Esophagus muscularis mucosa (tissue), 4 donors: ENCODE results near the gene GARIN5B. TPM values are rescaled to one million over a fixed set of nuclear protein-coding genes. Genes with fewer than 3 reads are reported as not detected.

ENCODE experiments used
- DNase-seq: peaks from one replicate; pipeline ENCODE4 v3.0.0-alpha.2; 2017; ENCODE audit errors: extremely low spot score
- H3K27ac ChIP-seq, 4 donors: fragments of 200-600 bp; sonication (generic); replicated peaks in 1 of 4; 1 replicate in 3 of 4; 2 replicates in 1 of 4; pipeline ENCODE4 v1.5.1; 2016 to 2019; ENCODE audit warnings: mild to moderate bottlenecking in 1 of 4
- H3K27me3 ChIP-seq, 4 donors: fragments of 200-600 bp; sonication (generic); one replicate each; pipeline versions ENCODE4 v1.5.1 to v1.6.0; 2016 to 2019
- H3K36me3 ChIP-seq, 4 donors: fragments of 200-600 bp; sonication (generic); one replicate each; pipeline ENCODE4 v1.5.1; 2016 to 2019
- H3K4me1 ChIP-seq, 4 donors: fragments of 200-600 bp; sonication (generic); one replicate each; pipeline ENCODE4 v1.5.1; 2016 to 2019
- H3K4me3 ChIP-seq, 4 donors: fragments of 200-600 bp; sonication (generic); 1 replicate in 2 of 4; 2 replicates in 2 of 4; pipeline ENCODE4 v1.5.1; 2016 to 2019; ENCODE audit warnings: mild to moderate bottlenecking in 4 of 4, moderate library complexity in 1 of 4
- H3K9me3 ChIP-seq, 4 donors: fragments of 200-600 bp; sonication (generic); 1 replicate in 3 of 4; 2 replicates in 1 of 4; pipeline ENCODE4 v1.5.1; 2016 to 2019
- CTCF ChIP-seq, 3 experiments: fragments of 200-600 bp in 2 of 3; fragments of 450-650 bp in 1 of 3; sonication (generic) in 2 of 3; IDR thresholded peaks; one replicate each; pipeline ENCODE4 v1.5.1; 2017 to 2019; ENCODE audit warnings: antibody characterized with exemption in 3 of 3, mild to moderate bottlenecking in 2 of 3, moderate library complexity in 1 of 3
- EP300 ChIP-seq: sonication (generic); formaldehyde crosslinking; IDR thresholded peaks from one replicate; pipeline ENCODE4 v1.6.1; 2017; ENCODE audit warnings: antibody characterized with exemption
- POLR2A ChIP-seq: fragments of 450-650 bp; IDR thresholded peaks from one replicate; pipeline ENCODE4 v1.6.1; 2017; ENCODE audit warnings: antibody characterized with exemption, moderate library complexity, mild to moderate bottlenecking, low read depth
- POLR2AphosphoS5 ChIP-seq, 2 donors: sonication (generic); formaldehyde crosslinking; IDR thresholded peaks; one replicate each; pipeline ENCODE4 v1.6.1; 2017; ENCODE audit warnings: antibody characterized with exemption in 2 of 2
- WGBS: methylation state at CpG from one replicate; pipeline ENCODE4 v1.1.5; 2018; 5-methylcytosine and 5-hydroxymethylcytosine counted together
- intact Hi-C: fragments of 100-400 bp; cut with DNase I; formaldehyde crosslinking; loops from one replicate; pipeline ENCODE4 v1.15.1; 2023
- total RNA-seq, 4 donors: library from RNA; depleted of rRNA; stranded (reverse); fragments of >200 nt; gene quantifications; one replicate each; pipeline versions ENCODE4 v1.1.0 to v1.2.1, GENCODE V29; 2016

GARIN5B gene
- total RNA-seq, 4 donors from 2014 or later: not detected

- Histone ChIP-seq H3K4me1 (peaks cover 0 to 5% (median 0%) of the 10 kb centered on the region in 4 donors), H3K27me3 (peaks cover 0 to 30% (median 2%) of the 10 kb centered on the region in 4 donors), H3K9me3 (no peaks in the 10 kb centered on the region), H3K4me3 (no peak overlapping the region), H3K36me3 (no peaks in the 10 kb centered on the region), H3K27ac (no peak overlapping the region)
- intact Hi-C loops: no loop called here
- WGBS: 83% methylated on average over 5 of the region's 8 CpGs
- no peak for DNase-seq
- TF ChIP-seq EP300 (no peak), CTCF (IDR thresholded peaks at IDR 0.05) (no peak), POLR2A (no peak)
These were observed 42.1 kb downstream of the GARIN5B start for GRCh38 chr19:55320844-55321419.

GRCh38 chr19:55319785-55320184 lies 43.3 kb downstream of the GARIN5B start:
- Histone ChIP-seq H3K4me1 (peaks cover 0 to 5% (median 0%) of the 10 kb centered on the region in 4 donors), H3K4me3 (no peak overlapping the region), H3K9me3 (no peaks in the 10 kb centered on the region), H3K36me3 (no peaks in the 10 kb centered on the region), H3K27me3 (peaks cover 0 to 37% (median 2%) of the 10 kb centered on the region in 4 donors), H3K27ac (no peak overlapping the region)
- intact Hi-C loops: no loop called here
- TF ChIP-seq POLR2A: no peak
- TF ChIP-seq CTCF (IDR thresholded peaks at IDR 0.05): no peak
- no peak for TF ChIP-seq EP300
- no peak for TF ChIP-seq POLR2AphosphoS5 (IDR thresholded peaks at IDR 0.05)
- no peak for DNase-seq
- WGBS: 23% methylated on average over 20 of the region's 21 CpGs

- peaks cover 0 to 32% (median 2%) of the 10 kb centered on the region in 4 donors for H3K27me3 ChIP-seq
- WGBS: 79% methylated on average over 8 of the region's 8 CpGs
- DNase-seq: no peak
- no peak overlapping the region for H3K27ac ChIP-seq
- no peak overlapping the region for H3K4me3 ChIP-seq
- TF ChIP-seq POLR2AphosphoS5 (IDR thresholded peaks at IDR 0.05) (no peak), EP300 (no peak)
- peaks cover 0 to 5% (median 0%) of the 10 kb centered on the region in 4 donors for H3K4me1 ChIP-seq
- H3K9me3 ChIP-seq: no peaks in the 10 kb centered on the region
- intact Hi-C loops: no loop called here
- no peaks in the 10 kb centered on the region for H3K36me3 ChIP-seq
These were observed 46.4 kb downstream of the GARIN5B start for GRCh38 chr19:55316646-55317045.

- DNase-seq: no peak
- Histone ChIP-seq H3K27me3 (peaks cover 0 to 28% (median 2%) of the 10 kb centered on the region in 4 donors), H3K4me1 (peaks cover 0 to 5% (median 0%) of the 10 kb centered on the region in 4 donors), H3K4me3 (no peak overlapping the region), H3K9me3 (no peaks in the 10 kb centered on the region), H3K27ac (no peak overlapping the region), H3K36me3 (no peaks in the 10 kb centered on the region)
- WGBS: 86% methylated on average over 13 of the region's 13 CpGs
- TF ChIP-seq POLR2A: no peak
- no peak for TF ChIP-seq EP300
- no peak for TF ChIP-seq POLR2AphosphoS5 (IDR thresholded peaks at IDR 0.05)
- TF ChIP-seq CTCF (IDR thresholded peaks at IDR 0.05): no peak
- intact Hi-C loops: no loop called here
These were observed 47.0 kb downstream of the GARIN5B start for GRCh38 chr19:55315956-55316525.

GRCh38 chr19:55314396-55314795 lies 48.7 kb downstream of the GARIN5B start:
- Histone ChIP-seq H3K36me3 (peaks cover 0 to 8% (median 6%) of the 10 kb centered on the region in 4 donors), H3K27me3 (peaks cover 0 to 12% (median 0%) of the 10 kb centered on the region in 4 donors), H3K9me3 (no peaks in the 10 kb centered on the region), H3K4me3 (no peak overlapping the region), H3K4me1 (no peaks in the 10 kb centered on the region), H3K27ac (no peak overlapping the region)
- WGBS: 87% methylated on average over 8 of the region's 8 CpGs
- DNase-seq: no peak
- intact Hi-C loops: no loop called here
- no peak for TF ChIP-seq POLR2AphosphoS5 (IDR thresholded peaks at IDR 0.05)
- no peak for TF ChIP-seq EP300
- no peak for TF ChIP-seq CTCF (IDR thresholded peaks at IDR 0.05)
- no peak for TF ChIP-seq POLR2A
